Chondrocyte (in vitro differentiated cells): ENCODE results near the gene CALB2. TPM values are rescaled to one million over a fixed set of nuclear protein-coding genes. Genes with fewer than 3 reads are reported as not detected.

Experiments
- DNase-seq: peaks from one replicate; pipeline ENCODE4 v3.0.0; 2021; ENCODE audit warnings: mixed read lengths, low spot score
- H3K27ac Mint-ChIP-seq: one replicate; pipeline ENCODE4 v1.8.0; 2021; ENCODE audit warnings: mild to moderate bottlenecking, moderate library complexity, mixed read lengths; ENCODE audit not compliant: unreplicated experiment
- H3K27me3 Mint-ChIP-seq: 2 replicates; pipeline ENCODE4 v1.8.0; 2021; ENCODE audit warnings: low read depth, mixed read lengths
- H3K36me3 Mint-ChIP-seq: 2 replicates; pipeline ENCODE4 v1.8.0; 2021; ENCODE audit warnings: low read depth, mixed read lengths
- H3K4me1 Mint-ChIP-seq: 2 replicates; pipeline ENCODE4 v1.8.0; 2021; ENCODE audit warnings: low read depth, mild to moderate bottlenecking, mixed read lengths
- H3K4me3 Mint-ChIP-seq: one replicate; pipeline ENCODE4 v1.8.0; 2021; ENCODE audit warnings: mild to moderate bottlenecking, moderate library complexity, mixed read lengths; ENCODE audit not compliant: unreplicated experiment
- H3K9me3 Mint-ChIP-seq: 2 replicates; pipeline ENCODE4 v1.8.0; 2021; ENCODE audit warnings: low read depth, mixed read lengths
- CTCF ChIP-seq: fragments of 200-600 bp; sonication (generic); IDR thresholded peaks from 2 replicates; pipeline ENCODE4 v1.5.0; 2021; ENCODE audit warnings: antibody characterized with exemption, mild to moderate bottlenecking, moderate library complexity
- total RNA-seq: library from RNA; stranded (reverse); gene quantifications from 3 replicates; pipeline ENCODE4 v1.2.1, GENCODE V29; 2021

The CALB2 gene
- total RNA-seq, 1 donor from 2014 or later, result not detected

- Mint-ChIP-seq H3K27me3 (peaks cover 33% of the 10 kb centered on the region), H3K27ac (no peak overlapping the region), H3K4me3 (no peak overlapping the region), H3K36me3 (no peaks in the 10 kb centered on the region), H3K9me3 (no peaks in the 10 kb centered on the region), H3K4me1 (no peaks in the 10 kb centered on the region)
- no peak for TF ChIP-seq CTCF
- DNase-seq, result no peak
Measured at GRCh38 chr16:71402674-71403073, 44.2 kb downstream of the CALB2 start.

DNA sequence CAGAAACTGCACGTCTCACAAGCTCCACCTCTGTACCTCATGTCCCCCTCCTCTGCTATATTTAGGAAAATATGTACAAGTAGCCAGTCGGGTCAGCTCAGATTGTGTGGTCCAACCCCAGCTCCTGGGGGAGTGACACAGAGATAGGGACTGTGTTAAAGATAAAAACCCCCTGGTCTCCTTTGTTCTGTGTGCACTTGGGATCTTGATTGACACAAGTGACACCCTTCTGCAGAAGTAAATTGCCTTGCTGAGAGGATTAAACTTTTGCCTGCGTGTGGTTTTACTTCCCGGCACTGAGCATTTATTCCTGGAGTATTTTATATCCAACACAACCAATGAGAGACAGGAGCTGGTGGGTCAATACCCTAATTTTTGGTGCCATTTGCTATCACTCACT, 45.8 kb downstream of the CALB2 start:
- no peaks in the 10 kb centered on the region for H3K4me1 Mint-ChIP-seq
- H3K36me3 Mint-ChIP-seq, result no peaks in the 10 kb centered on the region
- no peak overlapping the region for H3K27ac Mint-ChIP-seq
- DNase-seq, result no peak
- no peak for TF ChIP-seq CTCF
- peaks cover 32% of the 10 kb centered on the region for H3K27me3 Mint-ChIP-seq
- H3K9me3 Mint-ChIP-seq, result no peaks in the 10 kb centered on the region
- H3K4me3 Mint-ChIP-seq, result no peak overlapping the region

GRCh38 chr16:71406316-71406715, 47.8 kb downstream of the CALB2 start:
- Mint-ChIP-seq H3K27ac (no peak overlapping the region), H3K9me3 (no peaks in the 10 kb centered on the region), H3K36me3 (no peaks in the 10 kb centered on the region), H3K4me3 (no peak overlapping the region), H3K27me3 (peaks cover 35% of the 10 kb centered on the region), H3K4me1 (no peaks in the 10 kb centered on the region)
- DNase-seq, result peak; percentile 18
- no peak for TF ChIP-seq CTCF

- TF ChIP-seq CTCF, result no peak
Measured at GRCh38 chr16:71406724-71407123, 48.2 kb downstream of the CALB2 start.

GRCh38 chr16:71407731-71408130, 49.2 kb downstream of the CALB2 start:
- no peaks in the 10 kb centered on the region for H3K36me3 Mint-ChIP-seq
- TF ChIP-seq CTCF, result no peak
- H3K4me1 Mint-ChIP-seq, result peaks cover 3% of the 10 kb centered on the region
- no peaks in the 10 kb centered on the region for H3K9me3 Mint-ChIP-seq
- H3K27me3 Mint-ChIP-seq, result peaks cover 39% of the 10 kb centered on the region
- no peak overlapping the region for H3K27ac Mint-ChIP-seq
- H3K4me3 Mint-ChIP-seq, result no peak overlapping the region
- DNase-seq, result no peak

More at GRCh38 chr16:71406724-71407123, 48.2 kb downstream of the CALB2 start:
- Mint-ChIP-seq H3K9me3 (no peaks in the 10 kb centered on the region), H3K4me1 (no peaks in the 10 kb centered on the region), H3K4me3 (no peak overlapping the region), H3K27me3 (peaks cover 37% of the 10 kb centered on the region), H3K27ac (no peak overlapping the region), H3K36me3 (no peaks in the 10 kb centered on the region)
- no peak for DNase-seq
